CD4-positive, alpha-beta T cell (primary cell): ENCODE results near the gene ST14. TPM values are rescaled to one million over a fixed set of nuclear protein-coding genes. Genes with fewer than 3 reads are reported as not detected.

Source experiments
- ATAC-seq: fragments of 200-7000 bp; cut with Tn5 transposase; one replicate; pipeline ENCODE4 v1.10.0; 2022; ENCODE audit warnings: mild to moderate bottlenecking; ENCODE audit not compliant: poor library complexity
- CTCF ChIA-PET: fragments of 350-600 bp; sonication (Branson Sonifier 250); formaldehyde crosslinking; loops from one replicate; lab custom pipeline; 2021; ENCODE audit warnings: antibody characterized with exemption, inconsistent platforms; lab: Charles Lee
- POLR2A ChIA-PET: fragments of 350-600 bp; sonication (Branson Sonifier 250); formaldehyde crosslinking; loops from one replicate; lab custom pipeline; 2021; ENCODE audit warnings: antibody characterized with exemption, inconsistent platforms; lab: Charles Lee
- DNase-seq, 14 experiments: peaks; one replicate each; pipeline ENCODE4 v3.0.0-alpha.2; 2013 to 2020; ENCODE audit warnings: mixed read lengths in 2 of 14
- H3K27ac ChIP-seq, 2 donors: one replicate each; pipeline versions ENCODE4 v1.5.1 to v1.7.0; 2013; ENCODE audit warnings: low read length in 2 of 2, low read depth in 1 of 2, mild to moderate bottlenecking in 1 of 2
- H3K27me3 ChIP-seq, 2 experiments: 1 replicate in 1 of 2; 2 replicates in 1 of 2; pipeline versions ENCODE4 v1.6.1 to v1.7.0; 2013; ENCODE audit warnings: low read length in 2 of 2, control low read depth in 1 of 2, mild to moderate bottlenecking in 1 of 2, moderate library complexity in 1 of 2; ENCODE audit not compliant: insufficient read depth in 2 of 2, control insufficient read depth in 1 of 2
- H3K36me3 ChIP-seq: one replicate; pipeline ENCODE4 v1.6.1; 2013; ENCODE audit warnings: low read length, control low read depth; ENCODE audit not compliant: insufficient read depth
- H3K4me1 ChIP-seq: one replicate; pipeline ENCODE4 v1.6.1; 2013; ENCODE audit warnings: low read length, control low read depth; ENCODE audit not compliant: insufficient read depth
- H3K4me3 ChIP-seq: one replicate; pipeline ENCODE4 v1.5.1; 2013; ENCODE audit warnings: mild to moderate bottlenecking, low read length, moderate library complexity
- H3K9me3 ChIP-seq, 2 experiments: 1 replicate in 1 of 2; 2 replicates in 1 of 2; pipeline versions ENCODE4 v1.6.1 to v1.7.0; 2013; ENCODE audit warnings: low read length in 2 of 2, mild to moderate bottlenecking in 2 of 2, control low read depth in 1 of 2, moderate library complexity in 1 of 2; ENCODE audit not compliant: control insufficient read depth in 1 of 2, insufficient read depth in 1 of 2
- H3K27ac Mint-ChIP-seq: one replicate; pipeline ENCODE4 v1.8.0; 2020; ENCODE audit warnings: mixed read lengths
- H3K27me3 Mint-ChIP-seq: one replicate; pipeline ENCODE4 v1.8.0; 2021; ENCODE audit warnings: mixed read lengths
- H3K36me3 Mint-ChIP-seq: one replicate; pipeline ENCODE4 v1.8.0; 2021; ENCODE audit warnings: low read depth, mixed read lengths
- H3K4me1 Mint-ChIP-seq: one replicate; pipeline ENCODE4 v1.8.0; 2021; ENCODE audit warnings: low read depth, mixed read lengths
- H3K4me3 Mint-ChIP-seq: one replicate; pipeline ENCODE4 v1.8.0; 2020; ENCODE audit warnings: mild to moderate bottlenecking, mixed read lengths
- H3K9me3 Mint-ChIP-seq: one replicate; pipeline ENCODE4 v1.8.0; 2020; ENCODE audit warnings: mixed read lengths
- CTCF ChIP-seq: fragments of 200-600 bp; IDR thresholded peaks from one replicate; pipeline ENCODE4 v1.8.0; 2022; ENCODE audit warnings: antibody characterized with exemption, mild to moderate bottlenecking
- intact Hi-C, 2 experiments: fragments of 100-400 bp; cut with DNase I in 1 of 2; cut with micrococcal nuclease in 1 of 2; formaldehyde crosslinking; loops; one replicate each; pipeline versions ENCODE4 v1.15.1 to v1.9.0; 2023 to 2025; cut with DNase I, micrococcal nuclease
- total RNA-seq, 174 experiments: library from RNA in 2 of 174; stranded (reverse) in 2 of 174; gene quantifications; one replicate each; pipeline ENCODE4 v1.2.3 and lab custom pipeline; 2021 to 2026

The ST14 gene
- total RNA-seq, 2 experiments from 2014 or later, result 0.25 to 0.31 TPM

GRCh38 chr11:130213979-130214281, 54.3 kb downstream of the ST14 start:
- no peak for ATAC-seq
- no peaks in the 10 kb centered on the region for H3K9me3 Mint-ChIP-seq
- H3K27me3 Mint-ChIP-seq, result peaks cover 5% of the 10 kb centered on the region
- H3K4me3 ChIP-seq, result no peak overlapping the region
- no peak overlapping the region for H3K27ac Mint-ChIP-seq
- no peak for TF ChIP-seq CTCF
- no peaks in the 10 kb centered on the region for H3K36me3 ChIP-seq
- no peaks in the 10 kb centered on the region for H3K9me3 ChIP-seq
- intact Hi-C loops, result loop anchor here (1.0 to 5.0 kb wide), 6 partner anchors 155 to 648 kb away; no protein-coding TSS in a partner anchor
- ChIA-PET POLR2A (no interaction called here), CTCF (no interaction called here)
- no peak for DNase-seq
- H3K4me1 ChIP-seq, result peaks cover 9% of the 10 kb centered on the region
- H3K4me3 Mint-ChIP-seq, result no peak overlapping the region
- H3K27me3 ChIP-seq, result no peaks in the 10 kb centered on the region
- H3K27ac ChIP-seq, result no peak overlapping the region
- H3K36me3 Mint-ChIP-seq, result no peaks in the 10 kb centered on the region
- no peaks in the 10 kb centered on the region for H3K4me1 Mint-ChIP-seq

DNA sequence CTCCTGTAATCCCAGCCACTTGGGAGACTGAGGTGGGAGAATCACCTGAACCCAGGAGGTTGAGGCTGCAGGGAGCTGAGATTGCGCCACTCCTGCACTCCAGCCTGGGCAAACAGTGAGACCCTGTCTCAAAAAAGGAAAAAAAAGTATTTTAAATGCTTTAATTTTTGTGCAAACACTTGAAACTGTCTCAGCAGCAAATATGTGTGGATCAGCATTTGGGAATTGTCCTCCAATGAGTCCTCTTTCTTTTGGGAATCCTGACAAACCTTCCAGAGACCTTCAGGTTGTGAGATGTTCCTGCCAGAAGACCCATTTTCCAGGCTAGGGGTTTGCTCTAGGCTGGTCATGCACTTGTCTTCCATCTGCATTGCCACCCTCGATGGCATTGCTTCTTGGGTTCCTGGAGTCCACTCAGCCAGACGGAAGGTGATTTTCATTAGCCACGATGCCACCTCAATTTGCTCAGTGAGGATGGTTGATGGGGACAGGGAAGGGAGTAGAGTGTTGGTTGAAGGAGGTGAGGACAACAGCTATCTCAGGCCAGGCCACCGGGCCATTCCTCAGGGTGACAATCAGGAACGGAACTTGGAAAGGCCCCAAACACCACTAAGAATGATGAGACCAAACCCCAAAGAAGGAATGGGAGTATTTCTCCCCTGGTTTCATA, 55.4 kb downstream of the ST14 start:
- Histone ChIP-seq H3K36me3 (no peaks in the 10 kb centered on the region), H3K27ac (no peak overlapping the region), H3K9me3 (no peaks in the 10 kb centered on the region), H3K4me3 (no peak overlapping the region), H3K4me1 (peaks cover 9% of the 10 kb centered on the region), H3K27me3 (no peaks in the 10 kb centered on the region)
- TF ChIP-seq CTCF, result no peak
- H3K27ac Mint-ChIP-seq, result no peak overlapping the region
- DNase-seq (no peak), ATAC-seq (no peak)
- CTCF ChIA-PET, result no interaction called here
- no peaks in the 10 kb centered on the region for H3K36me3 Mint-ChIP-seq
- POLR2A ChIA-PET, result no interaction called here
- no peaks in the 10 kb centered on the region for H3K4me1 Mint-ChIP-seq
- no peak overlapping the region for H3K4me3 Mint-ChIP-seq
- H3K27me3 Mint-ChIP-seq, result peaks cover 5% of the 10 kb centered on the region
- H3K9me3 Mint-ChIP-seq, result no peaks in the 10 kb centered on the region
- intact Hi-C loops, result loop anchor here (2.0 to 5.0 kb wide), 3 partner anchors 154 to 172 kb away; no protein-coding TSS in a partner anchor

DNA sequence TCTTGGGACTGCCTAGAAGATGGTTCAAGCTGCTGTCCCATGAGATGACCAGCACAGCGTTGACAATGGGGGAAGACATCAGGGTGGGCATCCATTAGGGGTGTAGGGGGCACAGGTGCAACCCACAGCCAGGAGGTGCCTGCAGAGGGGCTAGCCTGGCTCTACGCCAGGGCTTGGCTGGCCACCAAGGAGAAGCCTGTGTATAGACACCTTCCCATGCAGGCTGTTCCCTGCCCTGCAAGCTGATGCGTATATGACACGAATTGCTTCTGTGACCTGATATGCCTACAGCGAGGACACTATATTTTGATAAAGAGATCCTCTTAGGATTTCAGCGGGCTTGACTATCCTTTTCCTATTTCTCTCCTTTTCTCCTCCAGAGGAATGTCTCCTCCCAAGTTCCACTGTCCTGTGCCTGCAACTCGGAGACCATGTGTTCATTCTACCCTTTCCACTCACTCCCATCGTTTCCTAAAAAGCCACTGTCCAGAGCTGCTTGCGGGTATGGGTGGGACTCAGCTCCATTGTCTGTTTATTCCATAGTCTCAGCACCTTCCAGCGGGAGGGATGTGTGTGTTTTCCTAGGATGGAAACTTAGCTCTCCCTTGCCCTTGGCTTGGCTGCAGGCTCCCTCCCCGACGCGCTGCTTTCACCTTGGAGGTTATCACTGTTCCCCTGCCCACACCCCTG, 56.1 kb downstream of the ST14 start:
- no peak overlapping the region for H3K27ac ChIP-seq
- Mint-ChIP-seq H3K27ac (no peak overlapping the region), H3K9me3 (no peaks in the 10 kb centered on the region), H3K27me3 (peaks cover 5% of the 10 kb centered on the region), H3K36me3 (no peaks in the 10 kb centered on the region), H3K4me3 (no peak overlapping the region), H3K4me1 (no peaks in the 10 kb centered on the region)
- H3K27me3 ChIP-seq, result no peaks in the 10 kb centered on the region
- ATAC-seq (no peak), DNase-seq (no peak)
- H3K4me3 ChIP-seq, result no peak overlapping the region
- POLR2A ChIA-PET, result no interaction called here
- no peak for TF ChIP-seq CTCF
- H3K4me1 ChIP-seq, result peaks cover 9% of the 10 kb centered on the region
- H3K36me3 ChIP-seq, result no peaks in the 10 kb centered on the region
- H3K9me3 ChIP-seq, result peaks cover 0 to 3% of the 10 kb centered on the region in 2 experiments
- CTCF ChIA-PET, result no interaction called here
- intact Hi-C loops, result loop anchor here in 1 of 2 experiments (2.0 kb wide), 1 partner anchor 153 kb away; no protein-coding TSS in a partner anchor
